Right lobe of liver (tissue), 4 donors: ENCODE results near the gene PARVA.

Experiments used
- CTCF ChIP-seq, 4 donors: fragments of 200-600 bp in 3 of 4; fragments of 450-650 bp in 1 of 4; IDR thresholded peaks; one replicate each; pipeline versions ENCODE4 v1.5.1 to v1.8.0; 2016 to 2022; ENCODE audit warnings: antibody characterized with exemption in 4 of 4, mild to moderate bottlenecking in 2 of 4
- POLR2A ChIP-seq: fragments of 450-650 bp; IDR thresholded peaks from one replicate; pipeline ENCODE4 v1.6.1; 2017; ENCODE audit warnings: antibody characterized with exemption, mild to moderate bottlenecking
- donor health status: DM: no; HTN: no; CAD: no.
- donor health status: DM: no; HTN: no; CAD: no.
- donor health status: DM: no; HTN: yes; CAD: no.

DNA sequence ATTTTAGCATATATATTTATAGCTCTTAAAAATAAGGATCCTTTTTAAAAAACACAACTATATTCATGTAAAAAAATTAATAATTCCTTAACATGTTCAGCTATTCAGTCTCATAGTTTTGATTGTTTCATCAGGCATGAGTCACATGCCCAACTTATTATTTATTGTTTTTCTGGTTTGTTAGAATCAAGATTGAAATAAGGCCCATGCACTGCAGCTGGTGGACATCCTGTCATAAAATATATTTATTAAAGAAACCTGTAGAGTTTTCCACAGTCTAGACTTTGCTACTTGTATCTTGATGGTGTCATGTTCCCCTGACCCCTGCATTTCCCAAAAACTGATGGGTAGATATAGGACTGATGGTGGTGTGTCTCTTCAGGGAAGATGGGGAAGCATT is 77.4 kb downstream of the PARVA start:
- TF ChIP-seq CTCF (IDR thresholded peaks at IDR 0.05) (no peak), POLR2A (no peak)
